HG02571 (cell line): ENCODE data around the gene ACTL9.
"Not testable (repeated sequence)": the region's sequence is repeated elsewhere in the genome, so short reads cannot be mapped to it uniquely, and the experiment has no call there.

Source experiments
- ATAC-seq: cut with Tn5 transposase; IDR thresholded peaks from one replicate; pipeline ENCODE4 v1.9.1; 2021; ENCODE audit warnings: mild to moderate bottlenecking, moderate library complexity; ENCODE audit not compliant: unreplicated experiment

The ACTL9 gene

DNA sequence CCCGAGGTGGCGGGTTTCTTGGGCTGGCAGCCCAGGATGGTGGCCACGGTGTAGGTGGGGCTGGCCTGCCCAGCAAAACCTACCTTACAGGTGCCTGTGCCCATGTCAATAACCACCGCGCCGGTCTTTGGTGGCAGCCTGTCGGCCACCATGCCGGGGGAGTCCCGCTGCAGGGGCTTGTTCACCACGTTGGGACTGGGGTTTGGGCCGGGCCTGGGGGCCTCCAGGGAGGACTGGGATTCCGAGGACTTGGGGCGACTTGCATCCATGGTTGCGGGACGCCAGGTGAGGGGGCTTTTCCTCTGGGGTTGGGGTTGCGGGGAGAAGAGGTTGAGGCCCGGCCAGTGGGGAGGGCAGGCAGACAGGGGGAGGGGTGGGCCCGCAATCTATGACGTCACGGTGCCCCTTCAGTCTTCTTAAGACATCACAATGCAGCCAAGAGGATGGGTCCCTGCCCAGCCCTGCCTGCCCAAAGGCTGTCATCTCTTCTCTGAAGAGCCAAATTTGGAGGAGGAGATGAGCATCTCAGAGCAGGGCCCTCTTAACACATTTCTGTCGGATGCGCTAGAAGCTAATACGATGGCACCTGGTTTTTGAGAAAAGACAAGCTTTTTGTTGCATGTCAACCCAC, at the start of gene ACTL9:
Gene ACTL9, minus strand, starts transcription at position 363 of the 631 bp plus-strand sequence. Its CDS starts 94 bp downstream, at position 269.
- no peak for ATAC-seq

DNA sequence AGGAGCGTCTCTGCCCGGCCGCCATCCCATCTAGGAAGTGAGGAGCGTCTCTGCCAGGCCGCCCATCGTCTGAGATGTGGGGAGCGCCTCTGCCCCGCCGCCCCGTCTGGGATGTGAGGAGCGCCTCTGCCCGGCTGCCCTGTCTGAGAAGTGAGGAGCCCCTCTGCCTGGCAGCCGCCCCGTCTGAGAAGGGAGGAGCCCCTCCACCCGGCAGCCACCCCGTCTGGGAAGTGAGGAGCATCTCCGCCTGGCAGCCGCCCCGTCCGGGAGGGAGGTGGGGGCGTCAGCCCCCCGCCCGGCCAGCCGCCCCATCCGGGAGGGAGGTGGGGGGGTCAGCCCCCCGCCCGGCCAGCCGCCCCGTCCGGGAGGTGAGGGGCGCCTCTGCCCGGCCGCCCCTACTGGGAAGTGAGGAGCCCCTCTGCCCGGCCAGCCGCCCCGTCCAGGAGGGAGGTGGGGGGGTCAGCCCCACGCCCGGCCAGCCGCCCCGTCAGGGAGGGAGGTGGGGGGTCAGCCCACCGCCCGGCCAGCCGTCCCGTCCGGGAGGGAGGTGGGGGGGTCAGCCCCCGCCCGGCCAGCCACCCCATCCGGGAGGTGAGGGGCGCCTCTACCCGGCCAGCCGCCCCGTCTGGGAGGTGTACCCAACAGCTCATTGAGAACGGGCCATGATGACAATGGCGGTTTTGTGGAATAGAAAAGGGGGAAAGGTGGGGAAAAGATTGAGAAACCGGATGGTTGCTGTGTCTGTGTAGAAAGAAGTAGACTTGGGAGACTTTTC, 40.9 kb upstream of the ACTL9 start:
- not testable (repeated sequence) for ATAC-seq

DNA sequence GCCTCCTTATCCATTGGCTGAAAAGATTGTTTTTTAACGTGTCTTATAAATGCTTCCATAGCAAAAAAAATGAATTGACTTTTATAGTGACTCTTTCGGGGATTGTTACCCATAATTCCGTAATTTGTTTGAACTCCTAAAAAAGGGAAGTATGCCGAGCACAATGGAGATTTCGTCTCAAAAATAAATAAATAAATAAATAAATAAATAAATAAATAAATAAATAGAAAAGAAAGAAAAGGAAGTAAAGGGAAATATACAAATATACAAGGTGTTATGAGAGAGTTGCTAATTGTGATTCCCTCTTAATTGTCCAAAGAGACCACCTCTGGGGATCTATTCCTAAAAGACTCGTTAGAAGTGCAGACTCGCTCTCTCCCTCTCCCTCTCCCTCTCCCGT, 39.8 kb upstream of the ACTL9 start:
- no peak for ATAC-seq

DNA sequence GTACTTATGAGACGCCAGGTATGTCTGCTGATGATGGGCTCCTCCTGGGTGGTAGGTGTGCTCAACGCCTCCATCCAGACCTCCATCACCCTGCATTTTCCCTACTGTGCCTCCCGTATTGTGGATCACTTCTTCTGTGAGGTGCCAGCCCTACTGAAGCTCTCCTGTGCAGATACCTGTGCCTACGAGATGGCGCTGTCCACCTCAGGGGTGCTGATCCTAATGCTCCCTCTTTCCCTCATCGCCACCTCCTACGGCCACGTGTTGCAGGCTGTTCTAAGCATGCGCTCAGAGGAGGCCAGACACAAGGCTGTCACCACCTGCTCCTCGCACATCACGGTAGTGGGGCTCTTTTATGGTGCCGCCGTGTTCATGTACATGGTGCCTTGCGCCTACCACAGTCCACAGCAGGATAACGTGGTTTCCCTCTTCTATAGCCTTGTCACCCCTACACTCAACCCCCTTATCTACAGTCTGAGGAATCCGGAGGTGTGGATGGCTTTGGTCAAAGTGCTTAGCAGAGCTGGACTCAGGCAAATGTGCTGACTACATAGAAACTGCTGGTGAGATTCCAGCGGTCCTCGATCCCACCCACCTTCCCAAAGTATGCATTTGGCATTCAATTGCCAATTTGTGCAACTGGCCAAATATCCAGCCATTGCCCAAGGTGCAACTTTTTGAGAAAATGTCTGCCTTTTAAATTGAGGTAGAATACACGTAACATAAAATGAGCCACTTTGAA, 33.0 kb upstream of the ACTL9 start:
- ATAC-seq, result no peak

DNA sequence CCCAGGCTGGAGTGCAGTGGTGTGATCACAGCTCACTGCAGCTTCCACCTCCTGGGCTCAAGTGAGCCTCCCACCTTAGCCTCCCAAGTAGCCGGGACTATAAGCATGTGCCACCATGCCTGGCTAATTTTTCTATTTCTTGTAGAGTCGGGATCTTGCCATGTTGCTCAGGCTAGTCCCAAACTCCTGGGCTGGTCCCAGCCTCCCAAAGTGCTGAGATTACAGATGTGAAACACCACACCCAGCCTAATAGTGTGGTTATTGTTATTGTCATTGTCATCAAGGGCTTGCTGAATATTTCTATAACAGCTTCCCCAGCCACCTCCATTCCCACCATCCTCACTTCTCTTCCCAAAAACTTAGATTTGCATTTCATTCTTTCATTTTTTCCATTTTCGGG, 25.7 kb upstream of the ACTL9 start:
- ATAC-seq, result no peak

DNA sequence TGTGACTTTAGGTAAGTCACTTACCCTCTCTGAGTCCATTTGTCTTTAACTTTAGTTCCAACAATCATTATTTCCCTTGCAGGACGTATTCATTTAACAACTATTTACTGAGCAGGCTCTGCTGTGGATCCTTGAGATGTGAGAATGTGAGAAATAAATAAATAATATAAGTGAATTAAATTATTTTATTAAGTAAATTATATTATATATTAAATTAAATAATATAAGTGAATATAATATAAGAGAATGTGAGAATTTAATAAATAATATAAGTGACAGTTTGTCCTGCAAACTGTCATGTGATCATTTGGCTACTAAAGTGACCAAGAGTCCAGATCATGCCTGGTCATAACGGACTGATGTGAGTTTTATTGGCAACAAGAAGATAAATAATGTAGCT, 23.4 kb upstream of the ACTL9 start:
- no peak for ATAC-seq

DNA sequence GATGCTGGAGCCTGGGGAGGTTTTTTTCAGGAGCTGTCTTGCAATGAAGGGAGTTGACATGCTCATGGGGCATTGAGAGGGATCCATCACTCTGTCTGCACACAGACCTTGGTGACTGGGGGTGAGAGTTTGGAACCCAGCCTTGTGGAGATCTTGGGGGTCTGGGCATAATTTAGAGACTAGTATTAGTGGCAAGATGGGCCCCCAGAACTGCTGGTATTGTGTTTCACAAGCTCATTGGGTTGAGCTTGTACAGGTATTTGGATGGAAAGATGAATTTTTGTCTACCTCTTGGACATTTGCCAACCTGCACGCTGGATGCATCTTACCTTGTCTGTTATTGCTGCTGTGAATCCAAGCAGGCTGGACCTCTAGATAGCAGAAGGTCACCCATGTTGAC, 22.7 kb upstream of the ACTL9 start, which contains the start of gene OR2Z1:
Gene OR2Z1, plus strand, starts transcription at position 301 of the 400 bp plus-strand sequence. CDS start 9,395 bp downstream, outside the sequence.
- no peak for ATAC-seq

- ATAC-seq, result not testable (repeated sequence)
These were observed 11.7 kb upstream of the ACTL9 start for GRCh38 chr19:8710337-8710736.

DNA sequence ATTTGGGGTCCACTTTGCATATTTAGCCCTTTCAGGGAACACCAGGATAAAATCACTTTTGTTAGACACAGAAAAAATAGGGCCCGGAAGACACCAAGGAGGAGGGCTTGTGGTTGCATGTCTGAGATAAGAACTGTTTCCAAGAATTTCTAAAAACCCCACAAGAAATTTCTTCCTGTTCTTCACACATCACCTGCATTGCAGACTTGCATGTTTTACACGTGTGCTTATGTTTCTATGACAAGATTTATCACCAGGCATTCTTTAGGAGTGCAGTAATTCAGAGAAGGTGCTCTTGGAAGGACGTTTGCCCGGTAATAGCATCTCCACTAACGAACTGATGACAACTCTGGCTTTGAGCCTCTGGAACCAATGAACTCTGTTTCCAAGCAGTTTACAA, 7.1 kb upstream of the ACTL9 start:
- ATAC-seq, result no peak

DNA sequence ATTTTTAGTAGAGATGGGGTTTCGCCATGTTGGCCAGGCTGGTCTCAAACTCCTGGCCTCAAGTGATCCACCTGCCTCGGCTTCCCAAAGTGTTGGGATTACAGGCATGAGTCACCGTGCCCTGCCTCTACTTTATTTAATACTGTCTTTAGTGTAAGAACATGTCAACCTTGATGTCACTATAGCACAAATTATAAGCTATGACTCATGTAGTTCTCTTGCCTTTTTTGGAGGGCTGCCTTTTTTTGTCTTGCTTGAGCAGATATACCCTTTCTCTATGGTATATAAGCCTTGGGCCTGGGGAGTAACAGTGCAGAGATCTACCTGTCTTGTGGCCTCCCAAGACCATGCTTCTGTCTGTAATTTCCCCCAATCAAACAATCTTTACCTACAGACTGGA, 6.7 kb upstream of the ACTL9 start:
- ATAC-seq, result not testable (repeated sequence)

GRCh38 chr19:8703223-8703622, 4.6 kb upstream of the ACTL9 start:
- ATAC-seq, result no peak

DNA sequence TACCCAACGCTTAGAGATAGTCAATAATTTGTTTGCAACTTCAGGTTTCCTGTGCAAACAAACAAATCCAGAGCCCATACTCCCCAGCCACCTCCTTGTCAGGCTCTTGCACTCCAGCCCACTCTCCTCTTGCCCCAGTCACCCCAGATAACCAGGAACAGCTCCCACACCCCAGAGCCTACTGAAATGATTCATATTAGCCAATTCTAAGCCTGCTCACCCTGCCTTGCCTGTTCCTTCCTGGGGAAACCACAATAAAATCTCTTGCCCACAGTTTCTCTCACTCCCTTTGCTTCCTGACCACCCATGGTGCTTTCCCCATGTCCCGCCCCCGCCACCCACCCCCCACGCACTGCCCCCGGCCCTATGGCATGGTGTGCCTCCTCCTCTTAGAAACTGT, 3.8 kb upstream of the ACTL9 start:
- ATAC-seq, result no peak

GRCh38 chr19:8700956-8701355, 2.4 kb upstream of the ACTL9 start:
- ATAC-seq, result no peak

DNA sequence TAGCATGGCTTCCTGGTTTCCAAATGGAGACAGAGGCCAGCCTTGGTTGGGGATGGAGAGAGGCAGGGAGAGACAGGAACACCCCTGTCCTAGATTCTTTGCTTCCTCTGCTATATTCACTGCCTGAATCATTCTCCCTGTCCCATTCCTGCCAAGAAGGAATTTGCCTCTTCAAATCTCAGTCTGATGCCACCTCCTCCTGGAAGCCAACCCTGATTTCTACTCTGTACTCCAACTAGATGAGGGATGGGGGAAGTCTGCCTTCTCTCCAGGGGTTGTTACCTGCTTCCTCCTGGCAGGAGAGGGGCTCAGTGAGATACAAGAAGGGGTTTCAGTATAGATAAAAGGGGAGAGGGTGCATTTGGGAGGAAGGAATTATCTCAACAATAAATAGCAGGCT, 1.3 kb upstream of the ACTL9 start:
- no peak for ATAC-seq

- no peak for ATAC-seq
These were observed 743 bp downstream of the ACTL9 start for GRCh38 chr19:8697671-8698432.

DNA sequence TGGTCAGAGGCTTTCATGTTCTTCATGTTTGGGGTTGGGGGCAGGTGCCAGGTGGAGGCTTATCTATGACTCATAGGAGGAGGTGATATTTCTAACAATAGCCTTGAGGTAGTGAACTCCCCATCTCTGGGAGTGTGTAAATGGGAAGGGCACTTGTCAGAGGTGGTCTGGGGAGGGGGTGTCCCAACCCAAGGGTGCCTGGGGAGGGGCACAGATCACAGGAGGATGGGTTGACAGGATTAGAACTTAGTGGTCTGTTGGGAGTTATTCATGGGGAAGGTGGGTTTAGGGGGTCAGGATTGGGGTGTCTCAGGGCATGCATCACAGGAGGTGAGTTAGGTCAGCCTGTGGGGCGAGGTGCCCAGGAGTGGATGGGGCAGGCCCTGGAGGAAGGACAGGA, 1.6 kb downstream of the ACTL9 start:
- ATAC-seq, result no peak

DNA sequence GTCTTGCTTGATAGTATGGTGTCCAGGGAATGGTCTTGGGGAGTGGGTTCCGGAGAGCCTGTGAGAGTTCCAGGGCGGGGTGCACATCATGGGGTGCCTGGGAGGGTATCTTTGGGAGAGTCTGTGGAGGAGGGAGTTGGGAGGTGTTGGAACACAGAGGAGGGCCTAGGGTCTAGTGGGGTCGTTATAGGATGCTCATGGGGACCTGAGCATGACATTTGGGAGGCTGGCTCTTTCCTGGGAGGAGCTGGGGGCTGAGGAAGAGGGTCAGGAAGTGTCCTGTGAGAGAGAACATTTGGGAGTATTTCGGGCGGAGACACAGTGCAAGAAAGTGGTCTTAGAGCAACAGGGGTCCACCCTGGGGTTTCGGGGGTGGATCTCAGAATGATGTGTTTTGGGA, 2.7 kb downstream of the ACTL9 start:
- ATAC-seq, result no peak

DNA sequence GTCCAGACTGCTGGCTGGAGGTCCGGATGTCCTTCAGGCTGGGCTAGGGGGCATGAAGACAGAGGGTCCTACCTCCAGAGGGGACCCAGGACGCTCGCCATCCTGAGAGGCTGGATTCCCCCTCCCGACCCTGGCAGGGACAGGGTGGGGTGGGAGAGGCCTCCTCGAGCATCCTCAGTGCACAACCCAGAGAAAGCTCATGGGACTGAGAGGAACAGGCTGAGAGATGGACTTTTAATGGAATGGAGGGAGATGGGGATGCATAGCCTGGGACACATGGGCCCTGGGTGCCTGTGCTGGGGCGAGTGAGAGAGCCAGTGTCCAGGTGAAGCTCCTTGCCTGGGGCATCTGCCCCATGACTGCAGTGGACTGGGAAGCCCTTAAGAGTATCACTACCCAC, 3.1 kb downstream of the ACTL9 start:
- ATAC-seq, result no peak

- ATAC-seq, result no peak
These were observed 7.6 kb downstream of the ACTL9 start for GRCh38 chr19:8690753-8691539.

GRCh38 chr19:8688930-8689329, 9.7 kb downstream of the ACTL9 start:
- ATAC-seq, result no peak
